Measurements from ENCODE around the gene FGF22.

Gene FGF22

DNA sequence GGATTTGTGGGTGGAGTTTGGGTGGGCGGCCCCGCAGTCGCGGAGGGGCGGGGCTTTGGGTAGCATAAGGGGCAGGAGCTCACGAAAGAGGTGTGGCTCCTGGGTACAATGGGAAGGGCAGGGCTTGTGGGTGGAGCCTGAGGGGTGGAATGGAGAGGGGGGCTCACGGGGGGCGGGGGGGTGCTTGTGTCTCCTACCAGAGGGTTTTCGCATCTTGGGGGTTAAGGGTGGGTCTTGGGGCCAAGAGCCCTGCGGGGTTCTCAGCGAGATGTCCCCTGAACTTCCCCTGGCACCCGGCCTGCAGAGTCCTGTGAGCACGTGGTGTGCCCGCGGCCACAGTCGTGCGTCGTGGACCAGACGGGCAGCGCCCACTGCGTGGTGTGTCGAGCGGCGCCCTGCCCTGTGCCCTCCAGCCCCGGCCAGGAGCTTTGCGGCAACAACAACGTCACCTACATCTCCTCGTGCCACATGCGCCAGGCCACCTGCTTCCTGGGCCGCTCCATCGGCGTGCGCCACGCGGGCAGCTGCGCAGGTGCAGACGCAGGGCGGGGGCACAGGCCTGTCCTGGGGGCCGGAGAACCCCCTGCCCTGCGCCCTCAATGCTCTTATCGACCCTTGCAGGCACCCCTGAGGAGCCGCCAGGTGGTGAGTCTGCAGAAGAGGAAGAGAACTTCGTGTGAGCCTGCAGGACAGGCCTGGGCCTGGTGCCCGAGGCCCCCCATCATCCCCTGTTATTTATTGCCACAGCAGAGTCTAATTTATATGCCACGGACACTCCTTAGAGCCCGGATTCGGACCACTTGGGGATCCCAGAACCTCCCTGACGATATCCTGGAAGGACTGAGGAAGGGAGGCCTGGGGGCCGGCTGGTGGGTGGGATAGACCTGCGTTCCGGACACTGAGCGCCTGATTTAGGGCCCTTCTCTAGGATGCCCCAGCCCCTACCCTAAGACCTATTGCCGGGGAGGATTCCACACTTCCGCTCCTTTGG lies 41.6 kb downstream of the FGF22 start:
- DNase-seq, result peak; percentile 98

DNA sequence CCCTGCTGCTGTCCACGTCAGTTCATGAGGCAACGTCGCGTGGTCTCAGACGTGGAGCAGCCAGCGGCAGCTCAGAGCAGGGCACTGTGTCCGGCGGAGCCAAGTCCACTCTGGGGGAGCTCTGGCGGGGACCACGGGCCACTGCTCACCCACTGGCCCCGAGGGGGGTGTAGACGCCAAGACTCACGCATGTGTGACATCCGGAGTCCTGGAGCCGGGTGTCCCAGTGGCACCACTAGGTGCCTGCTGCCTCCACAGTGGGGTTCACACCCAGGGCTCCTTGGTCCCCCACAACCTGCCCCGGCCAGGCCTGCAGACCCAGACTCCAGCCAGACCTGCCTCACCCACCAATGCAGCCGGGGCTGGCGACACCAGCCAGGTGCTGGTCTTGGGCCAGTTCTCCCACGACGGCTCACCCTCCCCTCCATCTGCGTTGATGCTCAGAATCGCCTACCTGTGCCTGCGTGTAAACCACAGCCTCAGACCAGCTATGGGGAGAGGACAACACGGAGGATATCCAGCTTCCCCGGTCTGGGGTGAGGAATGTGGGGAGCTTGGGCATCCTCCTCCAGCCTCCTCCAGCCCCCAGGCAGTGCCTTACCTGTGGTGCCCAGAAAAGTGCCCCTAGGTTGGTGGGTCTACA lies 43.1 kb downstream of the FGF22 start:
- no peak for DNase-seq

DNA sequence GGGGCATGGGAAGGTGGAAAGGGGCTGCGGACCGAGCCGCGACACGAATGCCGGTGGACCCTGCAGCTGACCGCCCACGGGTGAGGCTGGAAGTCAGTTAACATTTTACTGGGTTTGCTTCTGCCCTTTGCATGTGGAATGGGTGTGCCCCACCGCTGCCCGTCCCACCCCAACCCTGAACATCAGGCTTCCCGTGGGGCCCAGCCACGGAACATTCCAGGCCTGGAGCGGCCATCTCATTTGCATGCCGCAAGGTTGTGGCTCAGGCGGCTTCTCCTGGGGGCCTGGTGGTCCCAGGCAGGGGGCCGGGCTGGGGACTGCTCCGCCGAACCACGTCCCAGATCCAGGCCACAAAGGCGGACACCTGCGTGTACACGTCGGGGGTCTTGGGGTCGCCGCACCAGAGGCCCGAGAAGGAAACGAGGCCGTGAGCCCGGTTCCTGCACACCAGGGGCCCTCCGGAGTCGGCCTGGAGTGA lies 45.8 kb downstream of the FGF22 start:
- no peak for DNase-seq

DNA sequence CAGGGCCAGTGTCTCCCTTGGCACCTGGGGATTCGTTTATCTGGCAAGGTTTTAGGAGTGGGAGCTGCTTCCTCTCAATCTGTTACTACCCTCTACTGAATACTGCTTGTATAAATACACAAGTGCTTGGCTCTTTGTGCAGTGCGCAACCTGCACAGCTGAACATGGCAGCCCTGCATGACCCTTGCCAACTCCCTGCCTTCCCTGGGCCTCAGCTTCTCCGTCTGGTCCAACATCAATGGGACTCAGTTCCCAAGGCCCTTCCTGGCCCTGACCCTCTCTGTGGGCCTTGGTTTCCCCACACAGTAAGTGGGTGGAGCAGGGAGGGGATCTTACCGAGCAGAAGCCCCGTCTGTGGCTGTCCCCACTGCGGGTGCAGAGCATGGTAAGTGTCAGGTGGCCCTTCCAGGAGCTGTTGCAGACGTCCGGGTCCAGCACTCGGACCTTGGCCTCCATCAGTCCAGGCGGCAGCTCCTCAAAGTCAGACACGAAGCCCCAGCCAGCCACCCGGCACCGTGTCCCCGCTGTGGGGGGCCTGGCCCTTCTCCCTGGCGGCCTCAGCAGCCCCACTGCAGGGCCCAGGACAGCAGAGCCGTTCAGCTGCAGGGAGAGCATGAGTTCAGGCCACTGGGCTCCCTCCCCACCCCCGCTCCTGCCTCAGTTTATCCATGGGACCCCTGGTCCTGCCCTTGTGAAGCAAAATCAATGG lies 47.1 kb downstream of the FGF22 start:
- no peak for DNase-seq

DNA sequence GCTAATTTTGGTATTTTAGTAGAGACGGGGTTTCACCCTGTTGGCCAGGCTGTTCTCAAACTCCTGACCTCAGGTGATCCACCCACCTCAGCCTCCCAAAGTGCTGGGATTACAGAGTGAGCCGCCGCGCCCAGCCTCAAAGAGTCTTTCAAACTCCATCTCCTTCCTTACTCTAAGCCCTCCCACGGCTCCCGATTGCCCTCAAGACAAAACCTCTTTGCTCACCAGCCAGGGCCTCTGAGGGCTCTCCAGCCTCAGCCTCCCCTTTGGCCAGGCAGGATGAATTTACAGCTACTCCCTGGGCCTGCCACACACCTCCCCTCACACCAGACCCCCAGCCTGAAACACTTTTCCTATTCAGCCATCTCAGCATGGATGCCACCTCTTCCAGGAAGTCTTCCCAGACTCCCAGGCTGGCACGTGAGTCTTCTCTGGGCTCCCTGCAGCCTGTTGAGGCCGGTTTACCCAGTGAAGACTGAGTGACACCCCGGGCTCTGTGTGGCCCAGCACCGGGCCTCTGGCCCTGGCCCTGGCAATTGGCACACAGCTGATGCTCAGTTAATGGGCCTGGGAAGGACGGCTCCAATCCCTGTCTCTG lies 48.0 kb downstream of the FGF22 start:
- no peak for DNase-seq

DNA sequence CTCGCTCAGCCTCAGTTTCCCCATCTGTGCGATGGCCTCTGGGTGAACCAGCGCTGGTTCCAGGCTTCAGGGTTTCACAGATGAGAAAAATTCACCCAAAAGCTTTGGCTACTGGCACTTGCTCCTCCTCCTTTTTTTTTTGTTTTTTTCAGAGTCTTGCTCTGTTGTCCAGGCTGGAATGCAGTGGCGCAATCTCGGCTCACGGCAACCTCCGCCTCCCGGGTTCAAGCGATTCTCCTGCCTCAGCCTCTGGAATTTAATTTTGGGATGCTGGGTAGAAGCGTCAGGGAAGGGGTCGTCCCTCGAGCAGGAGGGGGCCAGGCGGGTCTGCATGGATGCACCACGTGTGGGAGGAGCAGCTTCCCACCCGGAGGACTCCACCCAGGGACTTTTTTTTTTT lies 48.5 kb downstream of the FGF22 start:
- DNase-seq, result no peak

DNA sequence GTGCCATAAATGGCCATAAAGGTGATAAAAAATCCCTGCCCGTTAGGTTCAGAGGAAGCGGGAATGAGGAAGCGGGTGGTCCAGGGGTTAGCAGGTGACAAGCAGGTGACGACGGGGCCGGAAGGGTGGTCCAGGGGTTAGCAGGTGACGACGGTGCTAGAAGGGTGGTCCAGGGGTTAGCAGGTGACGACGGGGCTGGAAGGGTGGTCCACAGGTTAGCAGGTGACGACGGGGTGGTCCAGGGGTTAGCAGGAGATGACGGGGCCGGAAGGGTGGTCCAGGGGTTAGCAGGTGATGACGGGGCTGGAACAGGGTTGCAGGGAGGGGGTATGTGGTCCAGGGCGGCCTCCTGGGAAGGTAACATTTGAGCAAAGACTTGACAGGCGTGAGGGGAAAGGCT lies 49.3 kb downstream of the FGF22 start:
- DNase-seq, result no peak

DNA sequence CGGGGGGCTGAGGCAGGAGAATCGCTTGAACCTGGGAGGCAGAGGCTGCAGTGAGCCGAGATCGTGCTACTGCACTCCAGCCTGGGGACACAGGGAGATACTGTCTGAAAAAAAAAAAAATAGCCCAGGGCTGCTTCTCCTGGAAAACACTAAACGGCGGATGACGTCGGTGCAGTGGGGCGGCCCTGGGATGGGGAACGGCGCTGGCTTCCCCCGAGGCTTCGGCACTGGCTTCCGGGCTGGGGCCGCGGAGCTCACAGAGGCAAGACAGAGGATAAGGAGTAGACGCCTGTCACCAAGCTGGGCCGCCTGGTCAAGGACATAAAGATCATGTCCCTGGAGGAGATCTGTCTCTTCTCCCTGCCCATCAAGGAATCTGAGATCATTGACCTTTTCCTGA lies 50.5 kb downstream of the FGF22 start:
- DNase-seq, result no peak

Data from activated CD4-positive, alpha-beta T cell treated with anti-CD3 and anti-CD28 coated beads, Interleukin-2, Interleukin-6, amounts not matched to agents 100 ng/mL and 50 ng/mL, durations not matched to agents 16 hours and 8 hours (primary cell).